AG04450 (cell line): ENCODE measurements around the gene TTPAL. TPM values are rescaled to one million over a fixed set of nuclear protein-coding genes. Genes with fewer than 3 reads are reported as not detected.

Experiments
- CTCF ChIA-PET: fragments of 300-600, 350-600 bp; formaldehyde crosslinking; extraction: SDS; loops from one replicate; lab custom pipeline; 2022; ENCODE audit warnings: antibody characterized with exemption, inconsistent platforms; lab: Charles Lee
- POLR2A ChIA-PET: fragments of 350-600 bp; formaldehyde crosslinking; extraction: SDS; loops from one replicate; lab custom pipeline; 2021; ENCODE audit warnings: antibody characterized with exemption, inconsistent platforms; lab: Yijun Ruan, JAX
- DNase-seq: peaks from one replicate; pipeline ENCODE4 v3.0.0-alpha.2; 2011; ENCODE audit warnings: low read depth, low spot score
- H3K27ac ChIP-seq: one replicate; pipeline ENCODE4 v1.5.1; 2012; ENCODE audit warnings: low read depth, low read length, control low read depth
- H3K27me3 ChIP-seq: one replicate; pipeline ENCODE4 v1.6.0; 2012; ENCODE audit warnings: low read length; ENCODE audit not compliant: control insufficient read depth, insufficient read depth
- H3K4me3 ChIP-seq: 2 replicates; pipeline ENCODE4 v1.5.1; 2011; ENCODE audit warnings: mild to moderate bottlenecking, low read depth, low read length, control low read depth
- H3K9me3 ChIP-seq: 2 replicates; pipeline ENCODE4 v1.5.1; 2012; ENCODE audit warnings: low read length; ENCODE audit not compliant: control insufficient read depth, insufficient read depth
- CTCF ChIP-seq: IDR thresholded peaks from 2 replicates; pipeline ENCODE4 v1.5.1; 2011; ENCODE audit warnings: low read depth, low read length, control low read depth, inconsistent platforms
- polyA plus RNA-seq: library from polyadenylated mRNA; depleted of rRNA; stranded (reverse); fragments of >200 nt; gene quantifications from 2 replicates; pipeline ENCODE4 v1.2.3, GENCODE V29; 2011

The TTPAL gene
- polyA plus RNA-seq, 1 experiment = 11.2 TPM

GRCh38 chr20:44435630-44436335 is 39.9 kb upstream of the TTPAL start:
- CTCF ChIA-PET = interaction anchor here (0.5 to 0.6 kb wide), 2 partner anchors 425 to 1263 kb away, joined by 3 to 5 read pairs; no protein-coding TSS in a partner anchor
- POLR2A ChIA-PET = interaction anchor here (0.6 kb wide), 1 partner anchor 322 kb away, joined by 4 read pairs; no protein-coding TSS in a partner anchor
- Histone ChIP-seq H3K9me3 (no peaks in the 10 kb centered on the region), H3K4me3 (no peak overlapping the region), H3K27ac (no peak overlapping the region), H3K27me3 (peaks cover 9% of the 10 kb centered on the region)
- no peak for TF ChIP-seq CTCF
- no peak for DNase-seq

- Histone ChIP-seq H3K4me3 (no peak overlapping the region), H3K9me3 (no peaks in the 10 kb centered on the region), H3K27me3 (peaks cover 9% of the 10 kb centered on the region), H3K27ac (no peak overlapping the region)
- TF ChIP-seq CTCF = no peak
- no peak for DNase-seq
- POLR2A ChIA-PET = no interaction called here
- CTCF ChIA-PET = interaction anchor here (0.5 kb wide), 1 partner anchor 1264 kb away, joined by 5 read pairs; no protein-coding TSS in a partner anchor
Measured at GRCh38 chr20:44436393-44436792, 39.3 kb upstream of the TTPAL start.

GRCh38 chr20:44437497-44437896 is 38.2 kb upstream of the TTPAL start:
- Histone ChIP-seq H3K4me3 (no peak overlapping the region), H3K27me3 (peaks cover 9% of the 10 kb centered on the region), H3K27ac (no peak overlapping the region), H3K9me3 (no peaks in the 10 kb centered on the region)
- DNase-seq = no peak
- TF ChIP-seq CTCF = no peak
- CTCF ChIA-PET = no interaction called here
- POLR2A ChIA-PET = no interaction called here

- Histone ChIP-seq H3K4me3 (no peak overlapping the region), H3K27ac (no peak overlapping the region), H3K9me3 (no peaks in the 10 kb centered on the region), H3K27me3 (peaks cover 5% of the 10 kb centered on the region)
- TF ChIP-seq CTCF = no peak
- POLR2A ChIA-PET = no interaction called here
- CTCF ChIA-PET = interaction anchor here (1.2 kb wide), 1 partner anchor 23 kb away, joined by 3 read pairs; no protein-coding TSS in a partner anchor
- no peak for DNase-seq
Measured at GRCh38 chr20:44438782-44439181, 36.9 kb upstream of the TTPAL start.

GRCh38 chr20:44439318-44439717 is 36.4 kb upstream of the TTPAL start:
- Histone ChIP-seq H3K27ac (no peak overlapping the region), H3K27me3 (no peaks in the 10 kb centered on the region), H3K9me3 (no peaks in the 10 kb centered on the region), H3K4me3 (no peak overlapping the region)
- ChIA-PET CTCF (interaction anchor here (1.2 kb wide), 1 partner anchor 22 kb away, joined by 3 read pairs; no protein-coding TSS in a partner anchor), POLR2A (no interaction called here)
- no peak for DNase-seq
- no peak for TF ChIP-seq CTCF
